HEK293T (cell line): ENCODE results near the gene NTN1.

Experiments
- ARNT ChIP-seq: fragments of 450-650 bp; IDR thresholded peaks from 2 replicates; pipeline ENCODE4 v1.6.1; 2017; ENCODE audit warnings: mild to moderate bottlenecking
- BHLHE40 ChIP-seq: fragments of 450-650 bp; IDR thresholded peaks from 2 replicates; pipeline ENCODE4 v1.6.1; 2016; ENCODE audit warnings: mild to moderate bottlenecking, moderate library complexity, borderline replicate concordance
- FOXK2 ChIP-seq: fragments of 450-650 bp; IDR thresholded peaks from 2 replicates; pipeline ENCODE4 v1.6.1; 2016; ENCODE audit warnings: mild to moderate bottlenecking
- FOXM1 ChIP-seq: fragments of 450-650 bp; IDR thresholded peaks from 2 replicates; pipeline ENCODE4 v1.6.1; 2017; ENCODE audit warnings: mild to moderate bottlenecking, borderline replicate concordance
- HDGF ChIP-seq: fragments of 450-650 bp; IDR thresholded peaks from 2 replicates; pipeline ENCODE4 v1.6.1; 2017; ENCODE audit warnings: antibody characterized with exemption, borderline replicate concordance
- NFRKB ChIP-seq: fragments of 450-650 bp; IDR thresholded peaks from 2 replicates; pipeline ENCODE4 v1.6.1; 2016; ENCODE audit warnings: mild to moderate bottlenecking, moderate library complexity
- SP1 ChIP-seq: fragments of 450-650 bp; IDR thresholded peaks from 2 replicates; pipeline ENCODE4 v1.6.1; 2017
- SUZ12 ChIP-seq: fragments of 450-650 bp; IDR thresholded peaks from 2 replicates; pipeline ENCODE4 v1.6.1; 2016; ENCODE audit warnings: mild to moderate bottlenecking

DNA sequence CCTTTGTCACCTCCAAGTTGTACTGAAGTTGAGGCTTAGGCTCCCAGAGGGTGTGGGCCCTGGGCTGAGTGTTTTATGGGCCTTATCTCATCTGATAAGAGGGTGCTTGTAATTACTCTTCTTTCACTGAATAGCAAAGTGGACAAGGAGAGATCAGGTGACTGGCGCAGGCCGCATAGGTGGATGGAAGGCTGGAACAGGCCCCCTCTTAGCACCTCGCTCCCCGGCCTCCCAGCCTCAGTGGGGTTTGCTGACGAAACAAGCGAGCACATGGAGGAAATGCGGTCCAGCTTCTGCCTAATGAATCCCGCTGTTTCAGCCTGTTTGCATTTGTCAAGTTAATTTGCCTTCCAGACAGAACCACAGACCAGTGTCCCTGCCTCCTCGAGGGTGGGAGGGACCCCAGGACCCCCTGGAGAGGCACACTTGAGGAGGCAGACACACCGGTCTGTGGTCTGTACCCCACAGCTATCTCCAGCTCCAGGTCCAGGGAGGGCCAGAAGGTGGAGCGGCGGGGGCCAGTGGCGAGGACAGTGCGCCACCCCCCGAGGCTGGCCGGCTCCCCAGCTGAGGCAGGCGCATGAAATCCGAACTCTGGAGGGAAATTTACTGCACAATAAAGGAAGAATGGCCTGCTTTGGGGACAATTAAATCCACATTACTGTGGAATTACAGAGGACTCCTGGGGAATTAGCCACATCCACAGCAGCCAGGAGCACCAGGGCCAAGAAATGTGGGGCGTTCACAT lies 123.4 kb downstream of the NTN1 start:
- TF ChIP-seq SUZ12 (no peak), FOXM1 (no peak), SP1 (no peak), NFRKB (no peak), BHLHE40 (no peak), HDGF (no peak), ARNT (no peak), FOXK2 (no peak)
